Measurements from ENCODE around the gene IDNK.

IDNK gene

DNA sequence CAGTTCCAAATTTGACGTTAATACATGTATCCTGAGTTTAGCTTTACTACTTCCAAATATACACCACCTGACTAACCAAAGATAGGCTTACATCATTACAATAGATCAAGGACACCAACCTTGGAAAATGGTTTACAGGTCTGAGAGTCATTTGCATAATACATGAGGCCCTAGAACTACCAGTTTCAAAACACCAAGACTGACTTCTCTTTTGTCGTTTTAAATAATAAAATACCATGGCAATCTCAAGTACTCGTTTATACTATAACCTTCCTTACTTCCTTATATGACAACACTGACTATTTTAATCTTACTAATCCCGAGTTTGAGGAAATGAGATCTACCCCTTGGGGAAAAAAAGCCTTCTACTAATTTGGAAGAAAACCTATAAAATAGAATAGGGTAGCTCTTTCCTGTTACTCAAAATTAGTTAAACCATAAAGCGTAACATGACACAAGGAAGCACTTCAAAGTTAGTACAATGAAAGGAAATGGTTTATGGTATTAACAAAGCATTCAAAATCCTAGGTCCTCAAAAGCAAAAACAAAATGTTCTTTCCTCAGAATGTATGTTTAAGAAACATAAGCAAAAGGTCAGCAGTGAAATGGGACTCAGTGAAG is 42.7 kb downstream of the IDNK start:
- TF ChIP-seq FOXP2 (optimal IDR thresholded peaks at IDR 0.05; ENCODE audit: borderline replicate concordance, extremely low read depth, extremely low read length, insufficient read depth) (no peak), SIN3A (IDR thresholded peaks at IDR 0.05; ENCODE audit: borderline replicate concordance, insufficient read depth, low read length) (no peak), POLR2AphosphoS5 (IDR thresholded peaks at IDR 0.05; ENCODE audit: low read depth, low read length) (no peak), TAF1 (IDR thresholded peaks at IDR 0.05; ENCODE audit: borderline replicate concordance, insufficient read depth, low read length) (no peak)
- TF ChIP-seq, protein P1, sequence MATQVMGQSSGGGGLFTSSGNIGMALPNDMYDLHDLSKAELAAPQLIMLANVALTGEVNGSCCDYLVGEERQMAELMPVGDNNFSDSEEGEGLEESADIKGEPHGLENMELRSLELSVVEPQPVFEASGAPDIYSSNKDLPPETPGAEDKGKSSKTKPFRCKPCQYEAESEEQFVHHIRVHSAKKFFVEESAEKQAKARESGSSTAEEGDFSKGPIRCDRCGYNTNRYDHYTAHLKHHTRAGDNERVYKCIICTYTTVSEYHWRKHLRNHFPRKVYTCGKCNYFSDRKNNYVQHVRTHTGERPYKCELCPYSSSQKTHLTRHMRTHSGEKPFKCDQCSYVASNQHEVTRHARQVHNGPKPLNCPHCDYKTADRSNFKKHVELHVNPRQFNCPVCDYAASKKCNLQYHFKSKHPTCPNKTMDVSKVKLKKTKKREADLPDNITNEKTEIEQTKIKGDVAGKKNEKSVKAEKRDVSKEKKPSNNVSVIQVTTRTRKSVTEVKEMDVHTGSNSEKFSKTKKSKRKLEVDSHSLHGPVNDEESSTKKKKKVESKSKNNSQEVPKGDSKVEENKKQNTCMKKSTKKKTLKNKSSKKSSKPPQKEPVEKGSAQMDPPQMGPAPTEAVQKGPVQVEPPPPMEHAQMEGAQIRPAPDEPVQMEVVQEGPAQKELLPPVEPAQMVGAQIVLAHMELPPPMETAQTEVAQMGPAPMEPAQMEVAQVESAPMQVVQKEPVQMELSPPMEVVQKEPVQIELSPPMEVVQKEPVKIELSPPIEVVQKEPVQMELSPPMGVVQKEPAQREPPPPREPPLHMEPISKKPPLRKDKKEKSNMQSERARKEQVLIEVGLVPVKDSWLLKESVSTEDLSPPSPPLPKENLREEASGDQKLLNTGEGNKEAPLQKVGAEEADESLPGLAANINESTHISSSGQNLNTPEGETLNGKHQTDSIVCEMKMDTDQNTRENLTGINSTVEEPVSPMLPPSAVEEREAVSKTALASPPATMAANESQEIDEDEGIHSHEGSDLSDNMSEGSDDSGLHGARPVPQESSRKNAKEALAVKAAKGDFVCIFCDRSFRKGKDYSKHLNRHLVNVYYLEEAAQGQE (IDR thresholded peaks at IDR 0.05; ENCODE audit: insufficient read depth in 1 of 2, low read depth in 2 of 2, low read length in 2 of 2) = no peak

DNA sequence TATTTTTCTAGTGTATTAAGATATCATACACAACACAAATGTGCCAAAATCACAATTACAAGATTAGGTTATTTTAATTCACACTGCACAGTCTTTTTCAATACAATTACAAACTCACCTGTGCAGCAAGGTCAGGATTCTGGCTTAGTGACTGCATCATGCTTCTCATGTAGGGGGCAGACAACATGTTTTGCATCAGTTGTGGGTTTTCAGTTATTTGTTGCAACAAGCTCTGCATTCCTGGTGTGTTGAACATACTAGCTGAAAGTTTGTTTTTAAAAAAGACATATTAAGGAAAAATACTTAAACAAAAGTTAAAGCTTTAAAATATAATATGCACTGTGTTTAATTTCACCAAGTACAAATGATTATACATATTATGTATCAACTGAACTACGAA is 46.1 kb downstream of the IDNK start:
- TF ChIP-seq, protein P1 (IDR thresholded peaks at IDR 0.05; ENCODE audit: insufficient read depth in 1 of 2, low read depth in 2 of 2, low read length in 2 of 2) = no peak
- TF ChIP-seq POLR2AphosphoS5 (IDR thresholded peaks at IDR 0.05; ENCODE audit: low read depth, low read length) (no peak), SIN3A (IDR thresholded peaks at IDR 0.05; ENCODE audit: borderline replicate concordance, insufficient read depth, low read length) (no peak), TAF1 (IDR thresholded peaks at IDR 0.05; ENCODE audit: borderline replicate concordance, insufficient read depth, low read length) (no peak), FOXP2 (optimal IDR thresholded peaks at IDR 0.05; ENCODE audit: borderline replicate concordance, extremely low read depth, extremely low read length, insufficient read depth) (no peak)

DNA sequence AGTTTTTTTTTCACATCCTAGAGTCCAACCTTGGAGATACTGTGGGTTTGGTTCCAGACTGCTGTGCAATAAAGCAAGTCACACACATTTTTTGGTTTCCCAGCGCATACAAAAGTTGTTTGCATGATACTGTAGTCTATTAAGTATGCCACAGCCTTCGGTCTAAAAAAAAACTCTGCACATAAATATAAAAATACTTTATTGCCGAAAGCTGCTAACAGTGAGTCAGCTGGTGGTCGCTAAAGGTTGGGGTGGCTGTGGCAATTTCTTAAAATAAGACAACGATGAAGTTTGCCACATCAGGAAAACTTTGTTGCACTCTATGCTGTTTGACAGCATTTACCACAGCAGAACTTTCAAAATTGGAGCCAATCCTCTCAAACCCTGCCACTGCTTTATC is 47.4 kb downstream of the IDNK start:
- TF ChIP-seq FOXP2 (optimal IDR thresholded peaks at IDR 0.05; ENCODE audit: borderline replicate concordance, extremely low read depth, extremely low read length, insufficient read depth) = no peak
- TF ChIP-seq SIN3A (IDR thresholded peaks at IDR 0.05; ENCODE audit: borderline replicate concordance, insufficient read depth, low read length) = no peak
- TF ChIP-seq POLR2AphosphoS5 (IDR thresholded peaks at IDR 0.05; ENCODE audit: low read depth, low read length) = no peak
- no peak for TF ChIP-seq TAF1 (IDR thresholded peaks at IDR 0.05; ENCODE audit: borderline replicate concordance, insufficient read depth, low read length)
- TF ChIP-seq, protein P1 (IDR thresholded peaks at IDR 0.05; ENCODE audit: insufficient read depth in 1 of 2, low read depth in 2 of 2, low read length in 2 of 2) = no peak

DNA sequence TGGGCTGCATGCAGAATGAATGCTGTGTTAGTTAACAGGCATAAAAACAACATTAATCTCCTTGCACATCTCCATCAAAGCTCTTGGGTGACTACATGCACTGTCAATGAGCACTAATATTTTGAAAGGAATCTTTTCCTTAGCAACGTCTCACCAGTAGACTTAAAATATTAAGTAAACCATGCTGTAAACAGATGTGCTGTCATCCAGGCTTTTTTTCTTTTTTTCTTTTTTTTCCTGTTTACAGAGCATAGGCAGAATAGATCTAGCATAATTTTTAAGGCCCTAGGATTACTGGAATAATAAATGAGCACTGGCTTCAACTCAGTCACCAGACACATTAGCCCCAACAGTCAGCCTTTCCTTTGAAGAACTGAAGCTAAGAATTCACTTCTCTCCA is 48.5 kb downstream of the IDNK start:
- TF ChIP-seq SIN3A (IDR thresholded peaks at IDR 0.05; ENCODE audit: borderline replicate concordance, insufficient read depth, low read length) (no peak), FOXP2 (optimal IDR thresholded peaks at IDR 0.05; ENCODE audit: borderline replicate concordance, extremely low read depth, extremely low read length, insufficient read depth) (no peak), TAF1 (IDR thresholded peaks at IDR 0.05; ENCODE audit: borderline replicate concordance, insufficient read depth, low read length) (no peak), POLR2AphosphoS5 (IDR thresholded peaks at IDR 0.05; ENCODE audit: low read depth, low read length) (no peak)
- TF ChIP-seq, protein P1 (IDR thresholded peaks at IDR 0.05; ENCODE audit: insufficient read depth in 1 of 2, low read depth in 2 of 2, low read length in 2 of 2) = no peak

Data from PFSK-1 (cell line).